OCI-LY3 (cell line): ENCODE results near the gene MS4A14.

Experiments used
- EZH2phosphoT487 ChIP-seq: fragments of 200-600 bp; shearing (Covaris generic); IDR thresholded peaks from 2 replicates; pipeline ENCODE4 v1.6.1; 2018; ENCODE audit warnings: antibody characterized with exemption, mixed run types, low read depth
- TF ChIP-seq, protein P1 (sequence below): fragments of 200-600, 300-600 bp; sonication (generic); IDR thresholded peaks from 2 replicates; pipeline ENCODE4 v1.5.1; 2014; ENCODE audit warnings: antibody characterized with exemption, low read length, low read depth

DNA sequence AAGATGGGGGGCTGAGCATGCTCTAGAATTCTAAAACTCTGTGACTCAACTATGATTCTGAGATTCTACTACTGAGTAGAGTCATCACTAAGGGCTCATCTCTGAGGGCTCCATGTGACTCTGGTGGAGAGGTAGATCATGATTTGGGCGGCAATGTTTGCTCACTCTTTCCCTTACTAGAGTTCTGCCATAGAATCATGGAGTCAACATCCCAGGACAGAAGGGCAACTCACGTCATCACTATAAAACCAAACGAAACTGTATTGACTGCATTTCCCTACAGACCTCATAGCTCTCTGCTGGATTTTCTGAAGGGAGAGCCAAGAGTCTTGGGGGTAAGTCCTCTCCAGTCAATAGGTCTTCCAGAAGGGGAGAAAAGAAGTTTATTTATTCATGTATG is at the start of gene MS4A14:
- TF ChIP-seq, protein P1, sequence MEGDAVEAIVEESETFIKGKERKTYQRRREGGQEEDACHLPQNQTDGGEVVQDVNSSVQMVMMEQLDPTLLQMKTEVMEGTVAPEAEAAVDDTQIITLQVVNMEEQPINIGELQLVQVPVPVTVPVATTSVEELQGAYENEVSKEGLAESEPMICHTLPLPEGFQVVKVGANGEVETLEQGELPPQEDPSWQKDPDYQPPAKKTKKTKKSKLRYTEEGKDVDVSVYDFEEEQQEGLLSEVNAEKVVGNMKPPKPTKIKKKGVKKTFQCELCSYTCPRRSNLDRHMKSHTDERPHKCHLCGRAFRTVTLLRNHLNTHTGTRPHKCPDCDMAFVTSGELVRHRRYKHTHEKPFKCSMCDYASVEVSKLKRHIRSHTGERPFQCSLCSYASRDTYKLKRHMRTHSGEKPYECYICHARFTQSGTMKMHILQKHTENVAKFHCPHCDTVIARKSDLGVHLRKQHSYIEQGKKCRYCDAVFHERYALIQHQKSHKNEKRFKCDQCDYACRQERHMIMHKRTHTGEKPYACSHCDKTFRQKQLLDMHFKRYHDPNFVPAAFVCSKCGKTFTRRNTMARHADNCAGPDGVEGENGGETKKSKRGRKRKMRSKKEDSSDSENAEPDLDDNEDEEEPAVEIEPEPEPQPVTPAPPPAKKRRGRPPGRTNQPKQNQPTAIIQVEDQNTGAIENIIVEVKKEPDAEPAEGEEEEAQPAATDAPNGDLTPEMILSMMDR = no peak
- TF ChIP-seq EZH2phosphoT487 = no peak
